GM23338 (cell line): ENCODE results near the gene ATP6V0C.

Source experiments
- CREB1 ChIP-seq: fragments of 250-450 bp; sonication (Bioruptor Pico); IDR thresholded peaks from 2 replicates; pipeline ENCODE4 v1.5.0; 2020; ENCODE audit warnings: low read depth, mild to moderate bottlenecking, moderate library complexity
- CTCF ChIP-seq, 2 experiments: fragments of 200-600 bp in 1 of 2; sonication (generic) in 1 of 2; conservative IDR thresholded peaks; 2 replicates each; pipeline versions ENCODE4 v1.5.1 to v1.6.1; 2016 to 2017; ENCODE audit warnings: antibody characterized with exemption in 2 of 2, low read depth in 2 of 2, mild to moderate bottlenecking in 2 of 2, moderate library complexity in 1 of 2
- EZH2 ChIP-seq: fragments of 200-600 bp; sonication (generic); IDR thresholded peaks from one replicate; pipeline ENCODE4 v1.8.0; 2017; ENCODE audit warnings: antibody characterized with exemption, mild to moderate bottlenecking, low read depth; ENCODE audit not compliant: unreplicated experiment

GRCh38 chr16:2511996-2512734, 1.6 kb upstream of the ATP6V0C start:
- no peak for TF ChIP-seq CTCF (conservative IDR thresholded peaks at IDR 0.05; ENCODE audit: low read depth in 2 of 2)
- no peak for TF ChIP-seq CREB1
- TF ChIP-seq EZH2, result no peak
